RWPE2 (cell line): ENCODE results near the gene THBS4.

ENCODE experiments used
- ATAC-seq: fragments of 200-7000 bp; cut with Tn5 transposase; 3 replicates; pipeline ENCODE4 v1.9.1; 2021; ENCODE audit warnings: low read depth
- DNase-seq: peaks from one replicate; pipeline ENCODE4 v3.0.0-alpha.2; 2020; ENCODE audit warnings: low spot score
- H3K27ac ChIP-seq: fragments of 450-650 bp; 2 replicates; pipeline ENCODE4 v1.5.1; 2017; ENCODE audit warnings: mild to moderate bottlenecking; ENCODE audit not compliant: poor library complexity, severe bottlenecking
- H3K27me3 ChIP-seq: fragments of 250-450 bp; sonication (Bioruptor Pico); 2 replicates; pipeline ENCODE4 v1.5.1; 2021; ENCODE audit warnings: mild to moderate bottlenecking, moderate library complexity; ENCODE audit not compliant: insufficient read depth, poor library complexity, severe bottlenecking
- H3K36me3 ChIP-seq: fragments of 250-450 bp; sonication (Bioruptor Pico); 2 replicates; pipeline ENCODE4 v1.5.1; 2020; ENCODE audit warnings: low read depth, mild to moderate bottlenecking, moderate library complexity
- H3K4me1 ChIP-seq: fragments of 250-450 bp; sonication (Bioruptor Pico); 2 replicates; pipeline ENCODE4 v1.5.1; 2021; ENCODE audit warnings: mild to moderate bottlenecking, moderate library complexity; ENCODE audit not compliant: insufficient read depth, poor library complexity, severe bottlenecking
- H3K4me3 ChIP-seq: fragments of 250-450 bp; sonication (Bioruptor Pico); 2 replicates; pipeline ENCODE4 v1.5.1; 2021; ENCODE audit warnings: mild to moderate bottlenecking, moderate library complexity; ENCODE audit not compliant: severe bottlenecking
- H3K9me3 ChIP-seq: fragments of 250-450 bp; sonication (Bioruptor Pico); 2 replicates; pipeline ENCODE4 v1.5.1; 2021; ENCODE audit warnings: mild to moderate bottlenecking, moderate library complexity; ENCODE audit not compliant: severe bottlenecking
- CTCF ChIP-seq: fragments of 450-650 bp; IDR thresholded peaks from one replicate; pipeline ENCODE4 v1.5.1; 2017; ENCODE audit warnings: mild to moderate bottlenecking, moderate library complexity; ENCODE audit not compliant: poor library complexity, severe bottlenecking

The THBS4 gene

DNA sequence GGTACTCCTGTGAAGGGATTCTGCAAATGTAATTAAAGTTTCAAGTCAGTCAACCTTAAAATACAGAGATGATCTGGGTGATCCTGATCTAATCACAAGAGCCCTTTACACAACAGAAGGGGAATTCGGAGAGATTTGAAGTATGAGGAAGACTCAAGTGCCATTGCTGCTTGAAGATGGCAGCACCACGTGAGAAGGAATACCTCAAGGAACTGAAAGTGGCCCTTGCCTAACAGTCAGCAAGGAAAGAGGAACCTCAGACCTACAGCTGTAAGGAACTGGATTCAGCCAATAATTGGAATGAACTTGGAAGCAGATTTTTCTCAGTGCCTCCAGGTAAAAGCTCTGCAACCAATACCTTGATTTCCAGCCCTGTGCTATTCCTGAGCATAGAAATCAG lies 87.4 kb downstream of the THBS4 start:
- no peaks in the 10 kb centered on the region for H3K36me3 ChIP-seq
- DNase-seq = no peak
- no peak for ATAC-seq
- no peaks in the 10 kb centered on the region for H3K4me1 ChIP-seq
- no peak for TF ChIP-seq CTCF
- no peaks in the 10 kb centered on the region for H3K9me3 ChIP-seq
- H3K4me3 ChIP-seq = no peak overlapping the region
- H3K27me3 ChIP-seq = peaks cover 2% of the 10 kb centered on the region
- H3K27ac ChIP-seq = no peak overlapping the region

DNA sequence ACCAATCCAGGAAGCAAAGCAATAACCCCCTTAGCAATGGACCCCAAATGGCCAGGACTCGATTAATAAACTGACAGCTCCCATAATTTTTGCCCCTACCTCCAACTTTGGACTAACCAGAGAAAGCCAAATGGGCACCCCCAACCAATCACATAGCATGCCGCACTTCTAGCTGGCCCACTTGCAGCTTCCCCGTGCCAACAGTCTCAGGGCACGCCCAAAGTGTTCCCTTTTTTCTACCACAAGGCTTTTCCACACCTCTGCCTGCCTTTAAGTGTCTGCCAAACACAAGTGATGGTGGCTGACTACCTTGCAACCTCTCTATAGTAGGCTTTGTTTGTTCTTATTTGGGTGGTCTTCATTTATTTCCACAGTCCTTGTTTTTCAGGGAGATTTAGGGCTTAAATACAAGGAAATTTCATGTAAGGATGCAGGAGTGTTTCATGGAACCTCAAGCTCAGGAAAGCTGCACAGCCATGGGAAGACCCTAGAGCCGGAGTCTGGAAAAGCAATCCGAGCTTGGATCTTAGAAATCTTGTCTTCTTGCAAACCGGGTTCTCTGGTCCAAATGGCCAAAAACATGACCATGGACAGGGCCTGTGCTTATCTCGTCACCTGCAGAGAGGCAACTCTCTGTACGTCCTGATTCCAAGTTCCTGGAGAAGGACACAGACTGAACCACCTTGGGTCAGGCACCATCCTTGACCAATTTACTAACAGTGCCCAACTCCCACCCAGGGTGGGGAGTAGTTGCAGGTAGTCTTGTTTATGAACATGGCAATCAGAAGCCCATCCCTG lies 89.2 kb downstream of the THBS4 start:
- TF ChIP-seq CTCF = no peak
- Histone ChIP-seq H3K4me1 (no peaks in the 10 kb centered on the region), H3K27ac (no peak overlapping the region), H3K36me3 (no peaks in the 10 kb centered on the region), H3K9me3 (no peaks in the 10 kb centered on the region), H3K27me3 (peaks cover 2% of the 10 kb centered on the region), H3K4me3 (no peak overlapping the region)
- ATAC-seq = no peak
- no peak for DNase-seq

DNA sequence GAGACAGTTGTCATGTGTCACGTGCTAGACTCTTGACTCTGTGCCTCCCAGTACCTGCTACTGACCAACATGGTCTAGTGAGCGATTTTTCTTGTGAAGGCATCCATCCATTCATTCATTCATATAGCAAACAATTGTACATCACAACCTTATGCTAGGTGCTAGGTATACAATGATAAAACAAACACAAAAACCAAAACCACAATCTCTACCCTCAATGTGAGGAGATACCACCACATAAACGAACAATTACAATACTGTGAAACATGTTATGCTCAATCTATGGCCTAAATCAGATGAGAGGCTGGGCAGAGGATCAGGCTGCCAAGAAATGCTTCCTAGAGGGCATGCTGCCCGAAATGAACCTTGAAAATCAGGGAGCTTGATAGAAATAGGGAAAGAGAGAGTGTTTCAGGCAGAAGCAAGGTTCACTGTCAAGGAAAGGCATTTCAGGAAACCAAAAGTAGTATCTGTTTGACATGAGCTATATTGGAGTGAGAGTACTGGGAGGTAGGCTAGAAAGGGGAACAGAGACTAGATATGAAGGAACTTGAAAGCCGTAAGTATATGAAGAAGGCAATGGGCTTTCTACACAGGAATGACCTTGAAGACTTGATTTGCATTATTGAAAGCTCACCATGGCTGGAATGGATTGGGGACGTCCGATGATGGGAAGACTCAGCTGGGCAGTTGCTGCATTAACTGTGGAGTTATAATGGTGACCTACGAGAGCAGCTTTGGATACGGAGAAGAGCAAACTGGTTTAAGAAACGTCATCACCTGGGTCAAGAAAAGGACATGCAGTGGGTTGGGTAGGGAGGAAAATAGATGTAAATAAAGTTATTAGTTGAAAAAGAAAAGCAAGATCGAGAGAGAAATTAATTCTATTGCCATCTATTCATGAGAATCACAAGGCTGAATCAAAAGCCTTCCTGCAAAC lies 90.1 kb downstream of the THBS4 start:
- no peaks in the 10 kb centered on the region for H3K36me3 ChIP-seq
- TF ChIP-seq CTCF = no peak
- peaks cover 2% of the 10 kb centered on the region for H3K27me3 ChIP-seq
- no peak overlapping the region for H3K4me3 ChIP-seq
- ATAC-seq (no peak), DNase-seq (no peak)
- H3K9me3 ChIP-seq = no peaks in the 10 kb centered on the region
- H3K4me1 ChIP-seq = no peaks in the 10 kb centered on the region
- no peak overlapping the region for H3K27ac ChIP-seq

- H3K4me1 ChIP-seq = no peaks in the 10 kb centered on the region
- DNase-seq (no peak), ATAC-seq (no peak)
- H3K27ac ChIP-seq = no peak overlapping the region
- TF ChIP-seq CTCF = no peak
- peaks cover 2% of the 10 kb centered on the region for H3K27me3 ChIP-seq
- H3K36me3 ChIP-seq = no peaks in the 10 kb centered on the region
- H3K9me3 ChIP-seq = no peaks in the 10 kb centered on the region
- H3K4me3 ChIP-seq = no peak overlapping the region
Measured at GRCh38 chr5:80125962-80126480, 90.9 kb downstream of the THBS4 start.
